ENCODE data around the gene RSKR.

The RSKR gene

DNA sequence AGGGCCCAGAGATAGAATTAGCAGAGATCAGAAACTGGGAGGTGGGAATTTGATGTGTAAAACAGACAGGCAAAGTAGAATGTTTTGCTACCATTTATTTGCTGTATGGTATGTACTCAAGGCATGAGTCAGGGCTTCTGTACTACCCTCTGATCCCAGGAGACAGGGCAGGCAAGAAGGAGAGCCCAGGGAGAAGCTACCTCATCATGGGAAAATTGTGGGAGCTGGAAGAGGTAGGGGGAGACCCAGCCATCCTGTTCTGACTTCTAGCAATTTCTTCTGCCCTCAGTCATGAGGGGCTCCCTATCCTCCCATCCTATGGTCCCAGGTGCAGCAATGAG is 41.0 kb downstream of the RSKR start:
- TF ChIP-seq, protein P1, sequence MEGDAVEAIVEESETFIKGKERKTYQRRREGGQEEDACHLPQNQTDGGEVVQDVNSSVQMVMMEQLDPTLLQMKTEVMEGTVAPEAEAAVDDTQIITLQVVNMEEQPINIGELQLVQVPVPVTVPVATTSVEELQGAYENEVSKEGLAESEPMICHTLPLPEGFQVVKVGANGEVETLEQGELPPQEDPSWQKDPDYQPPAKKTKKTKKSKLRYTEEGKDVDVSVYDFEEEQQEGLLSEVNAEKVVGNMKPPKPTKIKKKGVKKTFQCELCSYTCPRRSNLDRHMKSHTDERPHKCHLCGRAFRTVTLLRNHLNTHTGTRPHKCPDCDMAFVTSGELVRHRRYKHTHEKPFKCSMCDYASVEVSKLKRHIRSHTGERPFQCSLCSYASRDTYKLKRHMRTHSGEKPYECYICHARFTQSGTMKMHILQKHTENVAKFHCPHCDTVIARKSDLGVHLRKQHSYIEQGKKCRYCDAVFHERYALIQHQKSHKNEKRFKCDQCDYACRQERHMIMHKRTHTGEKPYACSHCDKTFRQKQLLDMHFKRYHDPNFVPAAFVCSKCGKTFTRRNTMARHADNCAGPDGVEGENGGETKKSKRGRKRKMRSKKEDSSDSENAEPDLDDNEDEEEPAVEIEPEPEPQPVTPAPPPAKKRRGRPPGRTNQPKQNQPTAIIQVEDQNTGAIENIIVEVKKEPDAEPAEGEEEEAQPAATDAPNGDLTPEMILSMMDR (conservative IDR thresholded peaks at IDR 0.05; ENCODE audit: low read depth, low read length), result no peak
- Histone ChIP-seq H3K4me2 (no peak overlapping the region; the same call in 1 of the 2 replicates), H4K20me1 (ENCODE audit: insufficient read depth) (no peaks in the 10 kb centered on the region), H3K27me3 (ENCODE audit: insufficient read depth, low read depth) (no peaks in the 10 kb centered on the region), H3K4me1 (ENCODE audit: low read depth, poor library complexity, severe bottlenecking) (peaks cover 39% of the 10 kb centered on the region), H3K9ac (no peak overlapping the region), H2AFZ (ENCODE audit: low read depth) (no peak overlapping the region), H3K79me2 (ENCODE audit: insufficient read depth, low read depth) (peaks cover 30% of the 10 kb centered on the region), H3K27ac (no peak overlapping the region), H3K4me3 (IDR thresholded peaks at IDR 0.05; ENCODE audit: insufficient read depth, low read depth, low read length) (no peak overlapping the region), H3K36me3 (ENCODE audit: insufficient read depth) (no peaks in the 10 kb centered on the region)

DNA sequence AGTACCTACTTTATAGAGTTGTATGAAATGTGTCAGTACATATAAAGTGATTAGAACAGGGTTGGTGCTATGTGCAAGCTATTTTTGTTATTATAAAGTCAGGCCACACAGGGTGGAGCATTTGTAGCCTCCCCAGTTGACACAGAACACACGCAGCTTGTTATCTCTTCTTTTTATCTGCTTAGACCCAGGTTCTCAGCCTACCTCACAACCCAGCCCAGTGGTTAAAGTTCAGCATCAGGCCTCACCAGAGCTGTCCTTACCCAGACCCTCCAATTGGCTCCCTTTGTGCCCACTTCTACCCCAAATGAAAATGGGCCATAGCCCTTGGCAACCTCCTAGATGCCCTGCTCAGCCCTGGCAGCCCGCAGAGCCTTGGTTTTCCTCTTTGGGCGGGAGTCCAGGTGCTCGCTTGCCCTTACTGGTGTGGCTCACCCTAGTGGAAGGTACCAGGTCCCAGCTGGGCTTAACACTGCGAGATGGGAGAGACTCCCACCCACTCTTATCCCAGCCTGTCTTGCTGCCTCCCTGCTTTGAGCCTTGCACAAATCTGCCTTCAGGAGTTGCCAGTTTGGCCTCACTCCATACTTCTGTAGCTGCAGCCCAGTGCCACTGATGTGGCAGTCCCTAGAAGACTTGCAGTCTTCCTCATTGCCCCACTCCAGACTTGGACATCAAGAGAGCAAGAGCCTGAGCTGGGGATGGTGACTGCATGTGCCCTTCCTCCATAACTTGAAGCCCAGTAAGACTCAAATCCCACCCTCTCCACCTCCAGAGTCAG is 41.5 kb downstream of the RSKR start:
- H2AFZ ChIP-seq (ENCODE audit: low read depth), result peak overlapping the region; percentile 89
- peaks cover 33% of the 10 kb centered on the region for H3K79me2 ChIP-seq (ENCODE audit: insufficient read depth, low read depth)
- H3K27me3 ChIP-seq (ENCODE audit: insufficient read depth, low read depth), result no peaks in the 10 kb centered on the region
- H3K36me3 ChIP-seq (ENCODE audit: insufficient read depth), result no peaks in the 10 kb centered on the region
- H3K9ac ChIP-seq, result peak overlapping the region; percentile 57; the same call in 1 of the 2 replicates
- H3K4me3 ChIP-seq (IDR thresholded peaks at IDR 0.05; ENCODE audit: insufficient read depth, low read depth, low read length), result no peak overlapping the region
- H3K27ac ChIP-seq, result peak overlapping the region; percentile 27; the same call in 1 of the 2 replicates
- peaks cover 41% of the 10 kb centered on the region for H3K4me1 ChIP-seq (ENCODE audit: low read depth, poor library complexity, severe bottlenecking)
- H4K20me1 ChIP-seq (ENCODE audit: insufficient read depth), result no peaks in the 10 kb centered on the region
- TF ChIP-seq, protein P1 (conservative IDR thresholded peaks at IDR 0.05; ENCODE audit: low read depth, low read length), result no peak
- peak overlapping the region; percentile 85 for H3K4me2 ChIP-seq

DNA sequence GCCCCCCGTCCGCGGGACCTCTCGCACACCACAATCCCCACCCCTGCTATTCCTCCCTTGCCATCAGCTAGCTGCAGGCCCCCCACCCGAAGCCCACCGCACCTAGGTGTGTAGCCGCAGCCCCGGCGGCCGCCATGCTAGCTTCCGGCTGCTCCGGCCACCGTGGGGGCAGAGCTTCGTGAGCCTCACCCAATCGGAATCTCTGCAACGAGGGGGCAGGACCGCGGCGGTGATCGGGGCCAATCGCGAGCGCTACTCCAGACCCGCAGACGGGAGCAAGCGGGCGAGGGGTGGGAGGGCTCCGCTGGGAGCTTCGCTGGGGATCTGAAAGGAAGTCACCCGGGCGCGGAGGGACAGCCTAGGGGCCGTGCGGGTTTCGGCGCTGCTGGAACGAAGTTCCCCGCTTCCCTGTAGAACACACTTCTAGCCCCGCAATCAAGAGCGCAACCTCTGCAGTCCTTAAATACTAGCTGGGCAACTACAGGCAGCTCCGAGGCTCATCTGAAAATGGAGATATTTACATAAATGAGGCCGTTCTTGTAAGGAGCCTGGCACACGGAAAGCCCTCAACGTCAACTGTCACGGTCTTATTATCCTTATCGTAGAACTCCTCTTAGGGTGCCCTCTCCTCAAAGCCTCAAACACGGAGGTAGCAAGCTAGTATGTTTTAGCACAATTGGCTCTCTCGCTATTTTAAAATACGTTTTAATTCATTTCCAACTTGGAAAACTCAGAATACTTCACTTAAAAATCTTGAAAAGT is 42.4 kb downstream of the RSKR start, which contains the start of gene PIGS:
PIGS (minus strand) TSS at position 164 of the 762 bp plus-strand sequence; CDS start at position 136, 28 bp downstream.
- H3K4me2 ChIP-seq, result peak within 1 kb of the TSS; percentile 85
- no peaks in the 10 kb centered on the region for H4K20me1 ChIP-seq (ENCODE audit: insufficient read depth)
- peaks cover 42% of the 10 kb centered on the region for H3K79me2 ChIP-seq (ENCODE audit: insufficient read depth, low read depth)
- peak within 1 kb of the TSS; percentile 57; the same call in 1 of the 2 replicates for H3K9ac ChIP-seq
- H3K27me3 ChIP-seq (ENCODE audit: insufficient read depth, low read depth), result no peaks in the 10 kb centered on the region
- H3K4me3 ChIP-seq (IDR thresholded peaks at IDR 0.05; ENCODE audit: insufficient read depth, low read depth, low read length), result peak within 1 kb of the TSS; percentile 17
- peak within 1 kb of the TSS; percentile 34 for H3K27ac ChIP-seq
- TF ChIP-seq, protein P1 (conservative IDR thresholded peaks at IDR 0.05; ENCODE audit: low read depth, low read length), result no peak
- H2AFZ ChIP-seq (ENCODE audit: low read depth), result peak within 1 kb of the TSS; percentile 89
- H3K4me1 ChIP-seq (ENCODE audit: low read depth, poor library complexity, severe bottlenecking), result peaks cover 34% of the 10 kb centered on the region
- no peaks in the 10 kb centered on the region for H3K36me3 ChIP-seq (ENCODE audit: insufficient read depth)

DNA sequence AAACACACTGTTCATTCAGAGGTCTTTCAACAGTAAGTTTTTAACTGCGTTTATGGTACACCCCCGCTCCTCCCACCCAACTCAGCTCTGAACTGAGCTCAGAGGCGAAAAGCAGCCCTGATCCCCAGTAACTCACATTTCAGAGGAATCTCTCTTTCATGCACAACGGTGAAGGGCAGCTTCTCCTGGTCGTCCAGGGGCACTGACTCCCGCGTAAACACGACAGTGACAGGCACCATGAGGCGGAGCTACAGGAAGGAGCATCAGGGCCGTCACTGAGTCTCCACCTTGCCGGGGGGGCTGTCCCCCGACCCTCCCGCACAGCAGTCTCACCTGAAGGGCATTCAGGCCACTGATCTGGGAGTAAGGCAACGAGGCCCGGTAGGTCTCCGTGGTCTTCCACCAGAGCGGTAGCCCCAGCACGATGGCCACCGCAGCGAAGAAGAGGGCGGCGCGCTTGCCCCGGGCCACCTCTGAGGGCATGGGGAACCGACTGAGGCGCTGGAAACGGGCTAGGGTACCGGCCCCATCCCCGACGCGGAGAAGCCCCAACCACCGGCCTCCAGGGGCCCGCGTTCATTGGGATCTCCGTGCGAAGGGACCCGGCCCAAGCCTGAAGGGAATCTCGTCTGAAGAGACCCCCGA is 43.1 kb downstream of the RSKR start:
- H3K4me3 ChIP-seq (IDR thresholded peaks at IDR 0.05; ENCODE audit: insufficient read depth, low read depth, low read length), result peak overlapping the region; percentile 17
- H3K36me3 ChIP-seq (ENCODE audit: insufficient read depth), result no peaks in the 10 kb centered on the region
- H3K27me3 ChIP-seq (ENCODE audit: insufficient read depth, low read depth), result no peaks in the 10 kb centered on the region
- peak overlapping the region; percentile 57; the same call in 1 of the 2 replicates for H3K9ac ChIP-seq
- H2AFZ ChIP-seq (ENCODE audit: low read depth), result peak overlapping the region; percentile 89
- peak overlapping the region; percentile 34 for H3K27ac ChIP-seq
- no peaks in the 10 kb centered on the region for H4K20me1 ChIP-seq (ENCODE audit: insufficient read depth)
- TF ChIP-seq, protein P1 (conservative IDR thresholded peaks at IDR 0.05; ENCODE audit: low read depth, low read length), result no peak
- H3K4me2 ChIP-seq, result peak overlapping the region; percentile 60
- peaks cover 34% of the 10 kb centered on the region for H3K4me1 ChIP-seq (ENCODE audit: low read depth, poor library complexity, severe bottlenecking)
- peaks cover 42% of the 10 kb centered on the region for H3K79me2 ChIP-seq (ENCODE audit: insufficient read depth, low read depth)
